Breast epithelium (tissue), 3 donors: Measurements from ENCODE around the gene ABHD2.

Experiments used
- POLR2A ChIP-seq: fragments of 450-650 bp; IDR thresholded peaks from one replicate; pipeline ENCODE4 v1.6.1; 2016; ENCODE audit warnings: antibody characterized with exemption, mild to moderate bottlenecking, moderate library complexity
- POLR2AphosphoS5 ChIP-seq, 3 donors: sonication (generic); formaldehyde crosslinking; IDR thresholded peaks; one replicate each; pipeline ENCODE4 v1.6.1; 2017; ENCODE audit warnings: antibody characterized with exemption in 3 of 3
- TF ChIP-seq, protein P1 (sequence below), 3 donors: fragments of 450-650 bp; IDR thresholded peaks; one replicate each; pipeline ENCODE4 v1.5.1; 2016 to 2017; ENCODE audit warnings: antibody characterized with exemption in 3 of 3, mild to moderate bottlenecking in 3 of 3, moderate library complexity in 3 of 3

DNA sequence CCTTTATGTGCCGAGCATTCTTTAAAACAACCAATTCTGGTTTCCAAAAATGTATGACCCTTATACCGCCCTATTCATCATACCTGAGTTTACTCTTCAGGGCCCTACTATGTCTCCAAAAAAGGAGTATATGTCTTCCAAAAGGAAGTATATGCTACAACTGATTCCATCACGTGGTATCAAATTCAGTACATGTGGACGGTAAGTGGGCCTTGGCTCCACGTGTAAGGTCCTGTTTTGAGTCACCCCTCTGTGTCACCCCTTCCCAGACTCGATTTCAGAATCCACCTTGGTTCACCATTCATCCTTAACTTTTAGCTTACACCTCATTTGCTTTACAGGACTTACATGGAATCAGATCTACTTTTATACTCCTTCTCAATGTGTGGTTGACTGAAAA lies 37.8 kb downstream of the ABHD2 start:
- TF ChIP-seq, protein P1, sequence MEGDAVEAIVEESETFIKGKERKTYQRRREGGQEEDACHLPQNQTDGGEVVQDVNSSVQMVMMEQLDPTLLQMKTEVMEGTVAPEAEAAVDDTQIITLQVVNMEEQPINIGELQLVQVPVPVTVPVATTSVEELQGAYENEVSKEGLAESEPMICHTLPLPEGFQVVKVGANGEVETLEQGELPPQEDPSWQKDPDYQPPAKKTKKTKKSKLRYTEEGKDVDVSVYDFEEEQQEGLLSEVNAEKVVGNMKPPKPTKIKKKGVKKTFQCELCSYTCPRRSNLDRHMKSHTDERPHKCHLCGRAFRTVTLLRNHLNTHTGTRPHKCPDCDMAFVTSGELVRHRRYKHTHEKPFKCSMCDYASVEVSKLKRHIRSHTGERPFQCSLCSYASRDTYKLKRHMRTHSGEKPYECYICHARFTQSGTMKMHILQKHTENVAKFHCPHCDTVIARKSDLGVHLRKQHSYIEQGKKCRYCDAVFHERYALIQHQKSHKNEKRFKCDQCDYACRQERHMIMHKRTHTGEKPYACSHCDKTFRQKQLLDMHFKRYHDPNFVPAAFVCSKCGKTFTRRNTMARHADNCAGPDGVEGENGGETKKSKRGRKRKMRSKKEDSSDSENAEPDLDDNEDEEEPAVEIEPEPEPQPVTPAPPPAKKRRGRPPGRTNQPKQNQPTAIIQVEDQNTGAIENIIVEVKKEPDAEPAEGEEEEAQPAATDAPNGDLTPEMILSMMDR (IDR thresholded peaks at IDR 0.05): no peak
- TF ChIP-seq POLR2A: no peak
- TF ChIP-seq POLR2AphosphoS5 (IDR thresholded peaks at IDR 0.05): no peak
